T47D (cell line): ENCODE data around the gene MPI.

ENCODE experiments used
- DNase-seq, 2 experiments: peaks; one replicate each; pipeline versions ENCODE4 v3.0.0 to v3.0.0-alpha.2; 2011 to 2012; ENCODE audit warnings: low read depth in 1 of 2, low spot score in 1 of 2
- JUND ChIP-seq: IDR thresholded peaks from 2 replicates; pipeline ENCODE4 v1.6.1; 2012; ENCODE audit warnings: low read depth
- in situ Hi-C: cut with HindIII; loops from 2 replicates; pipeline ENCODE4 v1.10.0; 2016; ENCODE audit warnings: low sequenced_read_pairs, low pct_unique_long_range_greater_than_20kb

Gene MPI

GRCh38 chr15:74937590-74938371, 47.9 kb downstream of the MPI start, which contains the start of gene COX5A:
COX5A (minus strand) TSS chr15:74938073; CDS start chr15:74938014, 59 bp downstream.
- no peak for TF ChIP-seq JUND
- DNase-seq, result peak; percentile 49 to 98
- in situ Hi-C loops, result no loop called here

GRCh38 chr15:74950078-74950908, 60.5 kb downstream of the MPI start:
- in situ Hi-C loops, result no loop called here
- TF ChIP-seq JUND, result no peak
- peak; percentile 55 to 86 for DNase-seq

- in situ Hi-C loops, result no loop called here
- no peak for TF ChIP-seq JUND
- no peak for DNase-seq
Observed at GRCh38 chr15:74951006-74951405, 61.2 kb downstream of the MPI start.
